Measurements from ENCODE around the gene MANBA. TPM values are rescaled to one million over a fixed set of nuclear protein-coding genes. Genes with fewer than 3 reads are reported as not detected.

The MANBA gene
- total RNA-seq, 4 donors from 2014 or later = 26.2 to 31.0 (median 27.7) TPM

- Histone ChIP-seq H3K27me3 (no peaks in the 10 kb centered on the region), H3K4me1 (no peaks in the 10 kb centered on the region), H3K27ac (no peak overlapping the region), H3K9me3 (no peaks in the 10 kb centered on the region), H3K4me3 (no peak overlapping the region), H3K36me3 (peaks cover 0 to 96% of the 10 kb centered on the region in 2 donors)
- TF ChIP-seq POLR2AphosphoS5 (IDR thresholded peaks at IDR 0.05) (no peak), POLR2A (IDR thresholded peaks at IDR 0.05) (no peak), EP300 (IDR thresholded peaks at IDR 0.05) (no peak)
- TF ChIP-seq, protein P1, sequence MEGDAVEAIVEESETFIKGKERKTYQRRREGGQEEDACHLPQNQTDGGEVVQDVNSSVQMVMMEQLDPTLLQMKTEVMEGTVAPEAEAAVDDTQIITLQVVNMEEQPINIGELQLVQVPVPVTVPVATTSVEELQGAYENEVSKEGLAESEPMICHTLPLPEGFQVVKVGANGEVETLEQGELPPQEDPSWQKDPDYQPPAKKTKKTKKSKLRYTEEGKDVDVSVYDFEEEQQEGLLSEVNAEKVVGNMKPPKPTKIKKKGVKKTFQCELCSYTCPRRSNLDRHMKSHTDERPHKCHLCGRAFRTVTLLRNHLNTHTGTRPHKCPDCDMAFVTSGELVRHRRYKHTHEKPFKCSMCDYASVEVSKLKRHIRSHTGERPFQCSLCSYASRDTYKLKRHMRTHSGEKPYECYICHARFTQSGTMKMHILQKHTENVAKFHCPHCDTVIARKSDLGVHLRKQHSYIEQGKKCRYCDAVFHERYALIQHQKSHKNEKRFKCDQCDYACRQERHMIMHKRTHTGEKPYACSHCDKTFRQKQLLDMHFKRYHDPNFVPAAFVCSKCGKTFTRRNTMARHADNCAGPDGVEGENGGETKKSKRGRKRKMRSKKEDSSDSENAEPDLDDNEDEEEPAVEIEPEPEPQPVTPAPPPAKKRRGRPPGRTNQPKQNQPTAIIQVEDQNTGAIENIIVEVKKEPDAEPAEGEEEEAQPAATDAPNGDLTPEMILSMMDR (IDR thresholded peaks at IDR 0.05) = no peak
- WGBS, 2 donors (ENCODE audit: low coverage in 1 of 2) = 79 to 87% methylated on average over 7 of the region's 8 CpGs
- no peak for ATAC-seq
These were observed 159.1 kb downstream of the MANBA start for GRCh38 chr4:102601586-102602227.

DNA sequence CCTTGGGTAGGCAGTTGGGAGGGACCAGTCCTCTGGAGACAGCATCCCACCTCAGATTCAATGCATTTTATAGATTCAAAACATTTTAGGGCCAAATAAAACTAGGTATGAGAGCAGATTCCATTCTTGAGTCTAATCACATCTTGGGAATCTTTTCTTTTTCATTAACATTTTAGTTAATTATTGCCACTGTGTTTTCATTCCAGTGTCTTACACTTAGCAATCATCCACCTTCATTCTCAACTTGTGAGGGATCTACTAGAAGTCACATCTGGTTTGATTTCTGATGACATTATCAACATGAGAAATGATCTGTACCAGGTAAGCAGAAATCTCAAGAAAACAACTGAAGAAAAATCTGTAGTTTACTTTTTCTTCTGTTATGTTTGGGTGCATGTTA, 160.1 kb downstream of the MANBA start:
- TF ChIP-seq POLR2AphosphoS5 (IDR thresholded peaks at IDR 0.05) (no peak), EP300 (IDR thresholded peaks at IDR 0.05) (no peak)
- no peaks in the 10 kb centered on the region for H3K4me1 ChIP-seq
- ATAC-seq = no peak

DNA sequence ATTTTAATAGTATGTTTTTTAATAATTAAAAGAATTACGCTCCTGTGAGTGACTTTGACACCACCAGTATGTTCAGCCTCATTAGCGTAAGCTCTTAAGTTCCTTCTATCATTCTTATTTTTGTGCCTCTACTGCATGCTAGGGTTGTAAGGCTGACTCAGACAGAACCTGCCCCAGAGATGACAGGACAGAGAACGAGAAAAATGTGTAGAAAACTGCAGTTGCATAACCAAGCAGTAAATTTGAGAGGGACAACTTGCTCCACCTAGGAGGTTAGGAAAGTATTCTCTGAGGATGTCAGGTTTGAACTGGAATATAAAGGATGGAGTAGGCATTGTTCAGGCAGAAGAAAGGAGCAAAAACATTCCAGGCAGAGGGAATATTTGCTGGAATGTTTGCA, 160.9 kb downstream of the MANBA start:
- WGBS, 2 donors (ENCODE audit: low coverage in 1 of 2) = 88 to 97% methylated on average over 3 of the region's 3 CpGs
- Histone ChIP-seq H3K27me3 (no peaks in the 10 kb centered on the region), H3K27ac (no peak overlapping the region), H3K4me3 (no peak overlapping the region), H3K4me1 (no peaks in the 10 kb centered on the region), H3K9me3 (no peaks in the 10 kb centered on the region), H3K36me3 (peaks cover 9 to 100% of the 10 kb centered on the region in 2 donors)
- TF ChIP-seq POLR2AphosphoS5 (IDR thresholded peaks at IDR 0.05) (no peak), POLR2A (IDR thresholded peaks at IDR 0.05) (no peak), EP300 (IDR thresholded peaks at IDR 0.05) (no peak)
- TF ChIP-seq, protein P1 (IDR thresholded peaks at IDR 0.05) = no peak
- ATAC-seq = no peak

More for the DNA sequence above, 160.1 kb downstream of the MANBA start:
- H3K4me3 ChIP-seq = no peak overlapping the region
- H3K27ac ChIP-seq = no peak overlapping the region
- H3K36me3 ChIP-seq = peaks cover 4 to 99% of the 10 kb centered on the region in 2 donors
- H3K27me3 ChIP-seq = no peaks in the 10 kb centered on the region
- H3K9me3 ChIP-seq = no peaks in the 10 kb centered on the region

GRCh38 chr4:102599455-102599854, 161.3 kb downstream of the MANBA start:
- WGBS, 2 donors (ENCODE audit: low coverage in 1 of 2) = 71 to 87% methylated on average over 3 to 4 of the region's 4 CpGs
- no peaks in the 10 kb centered on the region for H3K9me3 ChIP-seq
- no peaks in the 10 kb centered on the region for H3K4me1 ChIP-seq
- no peaks in the 10 kb centered on the region for H3K27me3 ChIP-seq
- no peak for ATAC-seq
- TF ChIP-seq POLR2A (IDR thresholded peaks at IDR 0.05) = no peak
- TF ChIP-seq POLR2AphosphoS5 (IDR thresholded peaks at IDR 0.05) = no peak
- H3K36me3 ChIP-seq = peaks cover 9 to 100% of the 10 kb centered on the region in 2 donors
- H3K4me3 ChIP-seq = no peak overlapping the region
- no peak overlapping the region for H3K27ac ChIP-seq

GRCh38 chr4:102598762-102599374, 161.9 kb downstream of the MANBA start:
- Histone ChIP-seq H3K4me3 (no peak overlapping the region), H3K27ac (no peak overlapping the region), H3K36me3 (peaks cover 9 to 98% of the 10 kb centered on the region in 2 donors), H3K4me1 (no peaks in the 10 kb centered on the region), H3K9me3 (no peaks in the 10 kb centered on the region), H3K27me3 (no peaks in the 10 kb centered on the region)
- no peak for TF ChIP-seq POLR2AphosphoS5 (IDR thresholded peaks at IDR 0.05)
- no peak for TF ChIP-seq EP300 (IDR thresholded peaks at IDR 0.05)
- TF ChIP-seq, protein P1 (IDR thresholded peaks at IDR 0.05) = no peak
- TF ChIP-seq POLR2A (IDR thresholded peaks at IDR 0.05) = no peak
- 81 to 86% methylated on average over 4 to 6 of the region's 6 CpGs for WGBS, 2 donors (ENCODE audit: low coverage in 1 of 2)
- ATAC-seq = no peak

All from gastroesophageal sphincter (tissue), 4 donors.